Ascending aorta (tissue), 2 donors: ENCODE data around the gene STXBP5. TPM values are rescaled to one million over a fixed set of nuclear protein-coding genes. Genes with fewer than 3 reads are reported as not detected.
A peak's percentile ranks its signal among the peaks of the same experiment; 100 is the strongest.

Experiments used
- DNase-seq, 2 donors: peaks; one replicate each; pipeline ENCODE4 v3.0.0-alpha.2; 2019; ENCODE audit warnings: low spot score in 2 of 2
- H3K27ac ChIP-seq, 2 donors: fragments of 200-600 bp; sonication (generic); one replicate each; pipeline ENCODE4 v1.5.1; 2016 to 2017; ENCODE audit warnings: mild to moderate bottlenecking in 1 of 2
- H3K27me3 ChIP-seq: fragments of 200-600 bp; sonication (generic); one replicate; pipeline ENCODE4 v1.5.1; 2017
- H3K36me3 ChIP-seq, 2 donors: fragments of 200-600 bp; sonication (generic); one replicate each; pipeline ENCODE4 v1.5.1; 2016
- H3K4me1 ChIP-seq, 2 donors: fragments of 200-600 bp; sonication (generic); one replicate each; pipeline ENCODE4 v1.5.1; 2016 to 2017; ENCODE audit warnings: mild to moderate bottlenecking in 1 of 2
- H3K4me3 ChIP-seq, 2 donors: fragments of 200-600 bp; sonication (generic); one replicate each; pipeline ENCODE4 v1.5.1; 2016 to 2017; ENCODE audit warnings: mild to moderate bottlenecking in 1 of 2
- H3K9me3 ChIP-seq, 2 donors: fragments of 200-600 bp; sonication (generic); one replicate each; pipeline ENCODE4 v1.5.1; 2016
- CTCF ChIP-seq, 3 experiments: fragments of 200-600 bp in 2 of 3; fragments of 450-650 bp in 1 of 3; sonication (generic) in 2 of 3; IDR thresholded peaks; one replicate each; pipeline ENCODE4 v1.5.1; 2016 to 2019; ENCODE audit warnings: antibody characterized with exemption in 3 of 3, mild to moderate bottlenecking in 1 of 3, moderate library complexity in 1 of 3
- intact Hi-C: fragments of 100-400 bp; cut with DNase I; formaldehyde crosslinking; loops from one replicate; pipeline ENCODE4 v1.15.1; 2023
- total RNA-seq: library from RNA; depleted of rRNA; stranded (reverse); fragments of >200 nt; gene quantifications from one replicate; pipeline ENCODE4 v1.1.0, GENCODE V29; 2016

Gene STXBP5
- total RNA-seq, 1 donor from 2014 or later: 13.6 TPM

DNA sequence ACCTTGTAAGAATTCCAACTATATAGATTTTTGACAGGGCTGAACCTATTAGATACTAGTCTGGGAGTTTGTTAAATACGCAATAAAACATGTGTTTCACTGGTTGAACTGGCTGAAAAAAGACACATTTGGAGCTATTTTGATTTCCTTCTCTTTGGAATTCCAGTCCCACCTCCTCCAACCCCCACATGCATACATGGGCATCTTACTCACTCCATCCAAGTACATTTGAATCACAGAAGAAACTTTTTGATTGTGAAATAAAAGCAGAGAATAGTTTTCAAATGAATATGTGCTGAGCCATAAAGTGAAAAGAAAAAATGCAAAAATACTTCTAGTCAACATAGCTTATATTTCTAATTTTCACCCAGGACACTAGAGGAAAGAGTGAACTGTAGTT lies 33.9 kb upstream of the STXBP5 start:
- intact Hi-C loops: no loop called here
- no peak for TF ChIP-seq CTCF (IDR thresholded peaks at IDR 0.05)
- Histone ChIP-seq H3K27ac (peak overlapping the region; percentile 12 to 43), H3K36me3 (no peaks in the 10 kb centered on the region), H3K4me1 (no peaks in the 10 kb centered on the region), H3K27me3 (no peaks in the 10 kb centered on the region), H3K9me3 (no peaks in the 10 kb centered on the region), H3K4me3 (no peak overlapping the region)
- no peak for DNase-seq

DNA sequence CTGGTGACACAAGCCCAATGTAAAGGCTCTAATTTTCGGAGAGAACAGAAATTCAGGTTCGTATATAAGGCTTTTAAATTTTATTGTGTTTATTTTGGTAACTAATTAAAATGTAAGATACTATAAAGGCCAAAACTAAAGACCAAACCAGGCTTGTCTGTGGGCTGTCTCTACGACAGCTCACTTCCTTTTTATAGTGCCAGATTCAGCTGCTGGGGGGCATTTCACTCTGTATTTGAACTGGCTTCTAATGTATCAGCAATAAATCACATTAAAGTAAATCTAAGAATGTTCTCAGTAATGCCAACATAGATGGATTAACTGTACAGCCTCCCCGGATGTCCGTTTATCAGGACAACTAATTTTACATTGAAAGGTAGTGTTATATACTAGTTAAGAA lies 31.1 kb upstream of the STXBP5 start:
- DNase-seq: no peak
- no peaks in the 10 kb centered on the region for H3K4me1 ChIP-seq
- H3K36me3 ChIP-seq: no peaks in the 10 kb centered on the region
- no peaks in the 10 kb centered on the region for H3K9me3 ChIP-seq
- no peaks in the 10 kb centered on the region for H3K27me3 ChIP-seq
- no peak overlapping the region for H3K4me3 ChIP-seq
- no peak overlapping the region for H3K27ac ChIP-seq
- TF ChIP-seq CTCF (IDR thresholded peaks at IDR 0.05): no peak
- intact Hi-C loops: no loop called here

DNA sequence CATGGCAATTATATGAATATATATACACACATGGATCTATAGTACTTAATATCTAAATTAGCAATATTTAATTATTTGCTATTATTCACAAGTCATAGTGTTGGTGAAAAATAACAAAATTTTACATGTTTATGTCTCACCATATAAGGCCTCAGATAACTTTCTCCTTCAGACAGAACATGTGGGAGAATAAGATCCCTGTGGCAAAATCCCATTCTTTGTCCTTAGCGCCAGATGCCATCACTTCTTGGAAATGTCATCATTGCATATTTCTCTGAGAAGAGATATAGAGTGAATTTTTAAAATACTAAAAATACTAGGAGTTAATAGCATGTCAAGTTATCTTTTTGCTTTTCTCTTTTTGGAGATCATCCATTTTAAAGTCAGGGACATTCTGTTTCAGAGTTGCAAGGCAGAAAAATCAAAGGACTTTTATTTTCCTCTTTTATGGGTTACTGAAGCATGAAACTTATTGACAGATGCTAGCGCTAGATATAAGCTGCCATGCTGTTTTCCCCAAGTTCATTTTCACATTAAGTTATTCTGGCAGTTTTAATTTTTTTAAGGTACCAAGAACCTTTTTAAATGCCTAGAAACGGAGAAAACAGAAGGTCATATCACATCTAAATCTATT lies 30.4 kb upstream of the STXBP5 start:
- no peak for TF ChIP-seq CTCF (IDR thresholded peaks at IDR 0.05)

DNA sequence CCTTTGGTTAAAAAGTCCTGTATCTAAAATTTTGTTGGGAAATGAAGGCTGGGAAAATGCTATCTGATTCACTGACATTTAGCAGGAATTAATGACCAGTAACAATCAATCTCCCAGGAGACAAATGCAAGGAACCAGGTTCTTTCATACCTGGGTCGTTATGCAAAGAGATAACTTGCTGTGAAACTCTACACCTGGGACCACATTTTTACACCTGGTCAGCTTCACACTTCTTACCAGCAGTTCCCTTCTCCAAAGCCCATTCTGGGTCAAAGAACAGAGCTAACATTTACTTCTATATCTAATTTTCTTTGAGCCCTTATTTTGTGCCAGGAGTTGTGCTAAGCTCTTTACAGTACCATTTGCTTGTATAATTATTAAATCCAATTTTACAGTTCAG lies 27.4 kb upstream of the STXBP5 start:
- H3K9me3 ChIP-seq: no peaks in the 10 kb centered on the region
- no peak for TF ChIP-seq CTCF (IDR thresholded peaks at IDR 0.05)
- no peaks in the 10 kb centered on the region for H3K4me1 ChIP-seq
- H3K4me3 ChIP-seq: no peak overlapping the region
- no peaks in the 10 kb centered on the region for H3K36me3 ChIP-seq
- no peaks in the 10 kb centered on the region for H3K27me3 ChIP-seq
- intact Hi-C loops: no loop called here
- no peak overlapping the region for H3K27ac ChIP-seq
- no peak for DNase-seq

More for the DNA sequence above, 30.4 kb upstream of the STXBP5 start:
- H3K27me3 ChIP-seq: no peaks in the 10 kb centered on the region
- no peak for DNase-seq
- intact Hi-C loops: no loop called here
- H3K36me3 ChIP-seq: no peaks in the 10 kb centered on the region
- H3K27ac ChIP-seq: no peak overlapping the region
- no peak overlapping the region for H3K4me3 ChIP-seq
- H3K9me3 ChIP-seq: no peaks in the 10 kb centered on the region
- no peaks in the 10 kb centered on the region for H3K4me1 ChIP-seq

DNA sequence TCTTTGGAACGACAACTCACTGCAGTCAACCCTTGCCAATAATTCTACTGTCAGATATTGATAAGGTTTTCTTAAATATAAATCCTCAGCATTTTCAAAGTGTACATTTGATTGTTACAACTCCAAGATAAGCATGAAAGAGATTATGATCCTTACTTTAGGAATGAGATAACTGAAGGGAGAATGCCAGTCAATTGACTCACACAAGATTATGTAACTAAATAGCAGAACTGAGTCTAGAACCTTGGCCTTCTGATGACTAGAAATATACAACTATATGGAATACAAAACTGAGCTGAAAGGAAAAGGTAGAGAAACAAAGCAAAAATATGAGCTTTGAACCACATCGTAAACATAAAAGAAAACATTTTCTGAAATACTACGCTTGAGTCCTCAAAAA lies 26.9 kb upstream of the STXBP5 start:
- Histone ChIP-seq H3K36me3 (no peaks in the 10 kb centered on the region), H3K4me1 (no peaks in the 10 kb centered on the region), H3K27me3 (no peaks in the 10 kb centered on the region), H3K9me3 (no peaks in the 10 kb centered on the region), H3K4me3 (no peak overlapping the region), H3K27ac (no peak overlapping the region)
- no peak for DNase-seq
- no peak for TF ChIP-seq CTCF (IDR thresholded peaks at IDR 0.05)
- intact Hi-C loops: no loop called here

GRCh38 chr6:147178355-147178754 lies 25.9 kb upstream of the STXBP5 start:
- H3K4me1 ChIP-seq: no peaks in the 10 kb centered on the region
- H3K9me3 ChIP-seq: no peaks in the 10 kb centered on the region
- no peak for TF ChIP-seq CTCF (IDR thresholded peaks at IDR 0.05)
- DNase-seq: no peak
- no peaks in the 10 kb centered on the region for H3K27me3 ChIP-seq
- H3K36me3 ChIP-seq: no peaks in the 10 kb centered on the region
- no peak overlapping the region for H3K4me3 ChIP-seq
- no peak overlapping the region for H3K27ac ChIP-seq
- intact Hi-C loops: no loop called here
